ENCODE data around the gene NPAS1. TPM values are rescaled to one million over a fixed set of nuclear protein-coding genes. Genes with fewer than 3 reads are reported as not detected.

The NPAS1 gene
- total and polyA plus RNA-seq, 2 experiments from 2014 or later: 5.6 to 9.8 TPM

DNA sequence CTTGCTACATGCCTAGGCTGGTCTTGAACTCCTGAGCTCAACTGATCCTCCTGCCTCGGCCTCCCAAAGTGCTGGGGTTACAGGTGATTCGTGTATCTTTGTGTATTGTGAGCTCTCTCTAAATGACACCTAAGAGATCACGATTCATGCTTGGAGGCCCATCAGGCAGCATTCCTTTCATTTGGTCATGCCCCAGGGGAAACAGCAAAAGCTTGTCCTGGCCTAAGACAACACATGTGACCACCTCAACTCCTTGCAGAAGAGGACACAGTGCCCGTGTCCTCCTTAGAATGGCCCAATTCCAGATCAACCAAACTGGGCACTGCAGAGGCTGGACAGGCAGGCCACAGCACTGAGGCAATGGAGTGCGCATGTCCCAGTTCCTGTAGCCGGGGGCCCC is 61.5 kb downstream of the NPAS1 start (continued):
- TF ChIP-seq, protein P1, sequence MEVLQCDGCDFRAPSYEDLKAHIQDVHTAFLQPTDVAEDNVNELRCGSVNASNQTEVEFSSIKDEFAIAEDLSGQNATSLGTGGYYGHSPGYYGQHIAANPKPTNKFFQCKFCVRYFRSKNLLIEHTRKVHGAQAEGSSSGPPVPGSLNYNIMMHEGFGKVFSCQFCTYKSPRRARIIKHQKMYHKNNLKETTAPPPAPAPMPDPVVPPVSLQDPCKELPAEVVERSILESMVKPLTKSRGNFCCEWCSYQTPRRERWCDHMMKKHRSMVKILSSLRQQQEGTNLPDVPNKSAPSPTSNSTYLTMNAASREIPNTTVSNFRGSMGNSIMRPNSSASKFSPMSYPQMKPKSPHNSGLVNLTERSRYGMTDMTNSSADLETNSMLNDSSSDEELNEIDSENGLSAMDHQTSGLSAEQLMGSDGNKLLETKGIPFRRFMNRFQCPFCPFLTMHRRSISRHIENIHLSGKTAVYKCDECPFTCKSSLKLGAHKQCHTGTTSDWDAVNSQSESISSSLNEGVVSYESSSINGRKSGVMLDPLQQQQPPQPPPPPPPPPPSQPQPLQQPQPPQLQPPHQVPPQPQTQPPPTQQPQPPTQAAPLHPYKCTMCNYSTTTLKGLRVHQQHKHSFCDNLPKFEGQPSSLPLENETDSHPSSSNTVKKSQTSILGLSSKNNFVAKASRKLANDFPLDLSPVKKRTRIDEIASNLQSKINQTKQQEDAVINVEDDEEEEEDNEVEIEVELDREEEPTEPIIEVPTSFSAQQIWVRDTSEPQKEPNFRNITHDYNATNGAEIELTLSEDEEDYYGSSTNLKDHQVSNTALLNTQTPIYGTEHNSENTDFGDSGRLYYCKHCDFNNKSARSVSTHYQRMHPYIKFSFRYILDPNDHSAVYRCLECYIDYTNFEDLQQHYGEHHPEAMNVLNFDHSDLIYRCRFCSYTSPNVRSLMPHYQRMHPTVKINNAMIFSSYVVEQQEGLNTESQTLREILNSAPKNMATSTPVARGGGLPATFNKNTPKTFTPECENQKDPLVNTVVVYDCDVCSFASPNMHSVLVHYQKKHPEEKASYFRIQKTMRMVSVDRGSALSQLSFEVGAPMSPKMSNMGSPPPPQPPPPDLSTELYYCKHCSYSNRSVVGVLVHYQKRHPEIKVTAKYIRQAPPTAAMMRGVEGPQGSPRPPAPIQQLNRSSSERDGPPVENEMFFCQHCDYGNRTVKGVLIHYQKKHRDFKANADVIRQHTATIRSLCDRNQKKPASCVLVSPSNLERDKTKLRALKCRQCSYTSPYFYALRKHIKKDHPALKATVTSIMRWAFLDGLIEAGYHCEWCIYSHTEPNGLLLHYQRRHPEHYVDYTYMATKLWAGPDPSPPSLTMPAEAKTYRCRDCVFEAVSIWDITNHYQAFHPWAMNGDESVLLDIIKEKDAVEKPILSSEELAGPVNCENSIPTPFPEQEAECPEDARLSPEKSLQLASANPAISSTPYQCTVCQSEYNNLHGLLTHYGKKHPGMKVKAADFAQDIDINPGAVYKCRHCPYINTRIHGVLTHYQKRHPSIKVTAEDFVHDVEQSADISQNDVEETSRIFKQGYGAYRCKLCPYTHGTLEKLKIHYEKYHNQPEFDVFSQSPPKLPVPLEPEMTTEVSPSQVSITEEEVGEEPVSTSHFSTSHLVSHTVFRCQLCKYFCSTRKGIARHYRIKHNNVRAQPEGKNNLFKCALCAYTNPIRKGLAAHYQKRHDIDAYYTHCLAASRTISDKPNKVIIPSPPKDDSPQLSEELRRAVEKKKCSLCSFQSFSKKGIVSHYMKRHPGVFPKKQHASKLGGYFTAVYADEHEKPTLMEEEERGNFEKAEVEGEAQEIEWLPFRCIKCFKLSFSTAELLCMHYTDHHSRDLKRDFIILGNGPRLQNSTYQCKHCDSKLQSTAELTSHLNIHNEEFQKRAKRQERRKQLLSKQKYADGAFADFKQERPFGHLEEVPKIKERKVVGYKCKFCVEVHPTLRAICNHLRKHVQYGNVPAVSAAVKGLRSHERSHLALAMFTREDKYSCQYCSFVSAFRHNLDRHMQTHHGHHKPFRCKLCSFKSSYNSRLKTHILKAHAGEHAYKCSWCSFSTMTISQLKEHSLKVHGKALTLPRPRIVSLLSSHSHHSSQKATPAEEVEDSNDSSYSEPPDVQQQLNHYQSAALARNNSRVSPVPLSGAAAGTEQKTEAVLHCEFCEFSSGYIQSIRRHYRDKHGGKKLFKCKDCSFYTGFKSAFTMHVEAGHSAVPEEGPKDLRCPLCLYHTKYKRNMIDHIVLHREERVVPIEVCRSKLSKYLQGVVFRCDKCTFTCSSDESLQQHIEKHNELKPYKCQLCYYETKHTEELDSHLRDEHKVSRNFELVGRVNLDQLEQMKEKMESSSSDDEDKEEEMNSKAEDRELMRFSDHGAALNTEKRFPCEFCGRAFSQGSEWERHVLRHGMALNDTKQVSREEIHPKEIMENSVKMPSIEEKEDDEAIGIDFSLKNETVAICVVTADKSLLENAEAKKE (CRISPR knock-in tag; IDR thresholded peaks at IDR 0.05): no peak
- no peak for TF ChIP-seq CTCF (conservative IDR thresholded peaks at IDR 0.05; ENCODE audit: low read depth in 2 of 2)
- TF ChIP-seq EZH2phosphoT487 (IDR thresholded peaks at IDR 0.05; ENCODE audit: unreplicated experiment): no peak
- no peak for TF ChIP-seq EZH2 (IDR thresholded peaks at IDR 0.05; ENCODE audit: low read depth, unreplicated experiment)

DNA sequence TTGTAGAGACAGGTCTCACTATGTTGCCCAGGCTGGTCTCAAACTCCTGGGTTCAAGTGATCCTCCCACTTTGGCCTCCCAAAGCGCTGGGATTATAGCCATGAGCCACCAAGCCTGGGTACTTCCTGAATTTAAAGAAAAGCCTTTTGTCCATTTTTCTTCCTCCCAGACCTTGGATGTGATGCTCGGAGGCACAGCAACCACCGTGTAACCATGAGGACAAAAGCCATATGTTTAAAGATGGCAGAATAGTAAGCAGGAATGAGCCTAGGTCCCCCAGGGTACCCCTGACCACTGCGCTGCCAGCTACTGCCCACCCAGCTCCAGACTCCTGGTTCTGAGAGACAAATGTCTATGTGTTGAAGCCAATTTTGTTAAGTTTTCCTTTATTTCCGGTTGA is 62.9 kb downstream of the NPAS1 start:
- no peaks in the 10 kb centered on the region for H3K9me3 Mint-ChIP-seq
- H3K36me3 Mint-ChIP-seq (ENCODE audit: low read depth): peaks cover 89% of the 10 kb centered on the region
- no peaks in the 10 kb centered on the region; the same call in none of the 2 replicates for H3K79me2 ChIP-seq (replicated peaks; ENCODE audit: insufficient read depth)
- H3K27me3 ChIP-seq (ENCODE audit: insufficient read depth): no peaks in the 10 kb centered on the region
- peak overlapping the region; percentile 89; the same call in 1 of the 2 replicates for H3K27ac ChIP-seq (ENCODE audit: low read depth)
- no peak for ATAC-seq
- H4K20me1 ChIP-seq (replicated peaks; ENCODE audit: insufficient read depth): peaks cover 14% of the 10 kb centered on the region; the same call in 1 of the 2 replicates
- peaks cover 22% of the 10 kb centered on the region for H3F3A ChIP-seq (replicated peaks; ENCODE audit: low read depth)
- no peak overlapping the region for H2AFZ ChIP-seq
- H3K36me3 ChIP-seq (ENCODE audit: insufficient read depth): peaks cover 41% of the 10 kb centered on the region
- H3K27ac Mint-ChIP-seq: no peak overlapping the region
- no peak overlapping the region for H3K4me2 ChIP-seq
- H3K4me3 Mint-ChIP-seq: no peak overlapping the region
- H3K9me2 ChIP-seq (ENCODE audit: insufficient read depth): no peaks in the 10 kb centered on the region
- no peak overlapping the region for H3K4me3 ChIP-seq
- H3K4me1 Mint-ChIP-seq: peaks cover 9% of the 10 kb centered on the region; the same call in 2 of the 3 replicates
- DNase-seq (ENCODE audit: low spot score): no peak
- H3K4me1 ChIP-seq (ENCODE audit: insufficient read depth): no peaks in the 10 kb centered on the region; the same call in 1 of the 2 replicates
- H3K27me3 Mint-ChIP-seq (ENCODE audit: insufficient read depth, low read depth, poor library complexity): peaks cover 14% of the 10 kb centered on the region
- TF ChIP-seq, protein P2, sequence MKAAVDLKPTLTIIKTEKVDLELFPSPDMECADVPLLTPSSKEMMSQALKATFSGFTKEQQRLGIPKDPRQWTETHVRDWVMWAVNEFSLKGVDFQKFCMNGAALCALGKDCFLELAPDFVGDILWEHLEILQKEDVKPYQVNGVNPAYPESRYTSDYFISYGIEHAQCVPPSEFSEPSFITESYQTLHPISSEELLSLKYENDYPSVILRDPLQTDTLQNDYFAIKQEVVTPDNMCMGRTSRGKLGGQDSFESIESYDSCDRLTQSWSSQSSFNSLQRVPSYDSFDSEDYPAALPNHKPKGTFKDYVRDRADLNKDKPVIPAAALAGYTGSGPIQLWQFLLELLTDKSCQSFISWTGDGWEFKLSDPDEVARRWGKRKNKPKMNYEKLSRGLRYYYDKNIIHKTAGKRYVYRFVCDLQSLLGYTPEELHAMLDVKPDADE (IDR thresholded peaks at IDR 0.05): no peak
- TF ChIP-seq EZH2 (IDR thresholded peaks at IDR 0.05; ENCODE audit: low read depth, unreplicated experiment): no peak
- TF ChIP-seq, protein P1 (CRISPR knock-in tag; IDR thresholded peaks at IDR 0.05): no peak

Measured in GM23338 (cell line).